GM21447 (cell line): Measurements from ENCODE around the gene CAV1.

Experiments used
- ATAC-seq: cut with Tn5 transposase; IDR thresholded peaks from one replicate; pipeline ENCODE4 v1.9.1; 2021; ENCODE audit not compliant: unreplicated experiment

CAV1 gene

DNA sequence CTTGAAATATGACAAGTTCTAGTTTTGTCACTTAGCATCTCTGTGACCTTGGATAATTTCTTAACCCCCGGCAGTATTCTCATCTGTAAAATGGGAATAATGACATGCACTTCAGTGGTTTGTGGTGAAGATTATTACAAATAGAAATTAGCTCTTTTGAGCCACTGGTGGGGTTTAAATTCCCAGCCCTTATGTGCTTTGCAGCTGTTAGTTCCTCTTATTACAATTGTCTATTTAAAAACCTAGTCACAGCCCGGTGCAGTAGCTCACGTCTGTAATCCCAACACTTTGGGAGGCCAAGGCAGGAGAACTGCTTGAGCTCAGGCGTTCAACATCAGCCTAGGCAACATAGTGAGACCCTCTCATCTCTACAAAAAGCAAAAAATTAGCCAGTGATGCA is 30.1 kb downstream of the CAV1 start:
- no peak for ATAC-seq

GRCh38 chr7:116557066-116557585 is 32.3 kb downstream of the CAV1 start:
- ATAC-seq, result no peak

GRCh38 chr7:116557901-116558300 is 33.1 kb downstream of the CAV1 start:
- no peak for ATAC-seq

- no peak for ATAC-seq
Measured at GRCh38 chr7:116560021-116560970, 35.5 kb downstream of the CAV1 start.

- no peak for ATAC-seq
Measured at GRCh38 chr7:116561697-116562483, 37.1 kb downstream of the CAV1 start.

GRCh38 chr7:116562529-116563121 is 37.8 kb downstream of the CAV1 start:
- no peak for ATAC-seq

DNA sequence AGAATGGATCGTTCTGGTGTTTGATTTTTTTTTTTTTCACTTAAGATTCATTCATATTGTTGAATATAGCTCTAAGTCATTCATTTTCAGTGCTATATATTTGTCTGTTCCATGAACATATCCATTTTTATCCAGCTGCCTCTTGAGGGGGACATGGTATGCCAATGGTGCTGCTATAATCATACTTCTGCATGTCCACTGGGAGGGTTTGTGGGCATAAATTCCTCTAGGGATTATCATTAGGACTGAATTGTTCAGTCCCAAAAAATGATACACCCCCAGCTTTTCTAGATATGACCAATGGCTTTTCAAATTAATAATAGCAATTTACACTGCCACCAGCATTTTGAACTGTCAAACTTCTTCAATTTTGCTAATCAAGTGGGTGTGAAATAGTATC is 41.1 kb downstream of the CAV1 start:
- ATAC-seq, result no peak

GRCh38 chr7:116566666-116567065 is 41.8 kb downstream of the CAV1 start:
- no peak for ATAC-seq

- ATAC-seq, result no peak
Measured at GRCh38 chr7:116569737-116570136, 44.9 kb downstream of the CAV1 start.

DNA sequence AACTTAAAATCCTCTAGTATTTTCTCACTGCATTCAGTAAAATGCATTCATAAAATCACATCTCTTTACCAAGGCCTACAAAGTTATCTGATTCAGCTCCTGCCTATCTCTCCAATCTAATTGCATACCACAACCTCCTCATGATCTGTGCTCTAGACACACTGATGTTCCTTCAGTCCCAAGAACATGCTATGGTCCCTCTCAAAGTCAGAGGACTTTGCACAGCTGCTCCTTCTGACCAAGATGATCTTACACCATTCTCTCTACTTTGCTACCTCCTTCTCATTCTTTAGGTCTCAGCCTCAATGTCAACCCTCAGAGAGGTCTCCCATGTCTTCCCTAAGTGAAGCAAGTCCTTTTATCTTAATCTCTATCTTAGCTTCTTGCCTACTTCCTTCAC is 45.5 kb downstream of the CAV1 start:
- ATAC-seq, result no peak

DNA sequence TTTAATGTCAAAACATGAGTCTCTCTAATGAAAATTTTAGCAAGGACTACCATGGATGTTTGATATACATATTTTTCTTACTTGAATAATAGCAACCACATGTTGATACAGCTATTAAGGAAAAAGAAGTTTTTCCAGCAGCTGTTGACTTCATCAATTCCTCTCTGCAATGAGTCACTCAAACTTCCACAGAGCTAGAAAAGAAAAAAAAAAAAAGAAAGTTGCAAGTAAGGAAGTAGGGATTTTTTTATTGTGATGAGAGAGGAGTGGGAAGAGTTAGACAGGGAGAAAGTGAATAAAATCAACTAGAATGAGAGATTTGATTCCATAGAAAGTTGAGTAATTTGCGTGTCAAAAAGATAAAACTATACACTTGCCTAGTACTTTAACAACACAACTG is 46.2 kb downstream of the CAV1 start:
- no peak for ATAC-seq

DNA sequence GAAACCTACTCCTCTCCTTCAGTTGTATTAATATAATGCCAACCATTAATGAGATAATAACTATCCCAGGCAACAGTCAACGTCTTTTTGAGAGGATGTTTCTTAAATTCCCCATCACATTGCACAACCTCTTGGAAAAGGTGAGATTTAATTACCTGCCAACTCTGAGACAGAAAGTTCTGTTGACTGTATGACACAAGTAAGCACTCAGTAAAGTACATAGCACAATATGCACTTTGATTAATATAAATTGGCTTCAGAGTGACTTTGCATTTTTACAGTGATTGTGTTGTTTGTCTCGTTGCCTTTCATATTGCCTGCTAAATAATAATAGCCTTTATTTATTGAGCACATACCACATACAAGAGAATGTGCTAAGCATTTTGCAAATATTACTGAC is 46.7 kb downstream of the CAV1 start:
- no peak for ATAC-seq

GRCh38 chr7:116572036-116572435 is 47.2 kb downstream of the CAV1 start:
- ATAC-seq, result no peak

DNA sequence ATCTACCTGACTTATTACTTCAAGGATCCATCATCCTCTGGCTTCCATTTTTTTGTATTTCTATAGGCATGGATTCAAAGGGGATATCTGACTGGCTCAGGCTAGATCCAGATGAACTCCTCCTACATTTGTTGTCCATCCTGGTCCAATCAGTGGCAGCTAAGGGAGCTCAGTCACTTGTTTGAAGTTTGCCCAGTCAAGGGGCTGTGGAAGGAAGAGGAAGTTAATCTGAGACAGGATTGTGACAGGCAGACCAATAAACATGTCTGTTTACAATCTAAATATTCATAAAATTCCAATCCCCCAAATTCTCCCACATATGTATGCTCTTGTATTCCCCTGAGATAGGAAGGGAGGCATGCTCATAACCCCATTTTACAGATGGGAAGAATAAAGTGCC is 48.7 kb downstream of the CAV1 start:
- no peak for ATAC-seq

DNA sequence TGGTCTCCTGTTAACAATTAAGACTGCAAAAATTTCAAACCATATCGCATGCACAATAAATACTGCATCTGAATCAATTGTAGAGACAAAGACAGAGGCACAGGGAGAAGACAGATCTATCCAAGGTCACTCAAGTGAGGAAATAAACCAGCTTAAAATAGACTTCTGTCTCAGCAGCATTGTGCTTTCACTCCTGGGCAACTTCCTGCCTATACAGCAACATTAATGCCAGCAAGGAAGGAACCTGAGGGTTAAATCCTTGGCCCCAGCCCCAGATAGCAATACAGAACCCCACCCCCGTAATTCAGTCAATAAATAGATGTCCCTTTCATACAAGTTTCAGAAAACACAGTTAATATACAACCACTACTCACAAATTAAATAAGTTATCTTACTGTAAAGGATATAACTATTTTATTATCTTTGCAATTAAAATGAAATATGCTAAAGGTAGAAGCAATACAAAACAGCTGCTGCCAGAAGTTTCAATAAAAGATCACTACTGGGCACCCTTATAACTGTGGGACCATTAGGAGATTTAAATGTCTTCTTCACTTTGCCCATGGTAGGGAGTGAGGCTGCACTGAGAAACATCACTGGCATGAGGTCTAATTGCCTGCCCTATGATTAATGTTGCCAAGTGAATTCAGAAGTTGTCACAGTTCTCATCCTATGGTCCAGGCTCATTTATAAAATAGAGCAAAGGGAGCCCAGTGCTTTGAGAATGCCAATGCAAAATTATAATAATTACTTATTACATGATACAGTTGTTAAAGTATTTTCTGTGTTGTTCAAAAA is 49.4 kb downstream of the CAV1 start:
- peak; percentile 54 for ATAC-seq

DNA sequence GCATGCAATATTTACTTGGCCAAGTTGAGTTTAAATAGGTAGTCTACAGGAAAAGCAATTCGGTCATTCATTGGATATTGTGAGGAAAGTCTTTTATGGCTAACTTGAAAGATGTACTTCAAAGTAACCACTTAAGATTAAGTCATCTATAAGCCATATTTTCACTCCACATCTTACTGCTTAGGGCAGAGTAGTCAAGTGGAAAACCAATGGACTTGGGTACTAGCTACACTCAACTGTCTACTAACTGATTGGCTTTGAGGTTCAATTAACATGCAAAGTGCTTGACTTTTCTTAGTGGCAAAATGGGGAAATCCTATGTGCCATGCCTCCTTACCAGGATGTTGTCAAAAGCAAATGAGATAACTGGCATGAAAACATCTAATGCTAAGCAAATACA is 51.0 kb downstream of the CAV1 start:
- ATAC-seq, result no peak

DNA sequence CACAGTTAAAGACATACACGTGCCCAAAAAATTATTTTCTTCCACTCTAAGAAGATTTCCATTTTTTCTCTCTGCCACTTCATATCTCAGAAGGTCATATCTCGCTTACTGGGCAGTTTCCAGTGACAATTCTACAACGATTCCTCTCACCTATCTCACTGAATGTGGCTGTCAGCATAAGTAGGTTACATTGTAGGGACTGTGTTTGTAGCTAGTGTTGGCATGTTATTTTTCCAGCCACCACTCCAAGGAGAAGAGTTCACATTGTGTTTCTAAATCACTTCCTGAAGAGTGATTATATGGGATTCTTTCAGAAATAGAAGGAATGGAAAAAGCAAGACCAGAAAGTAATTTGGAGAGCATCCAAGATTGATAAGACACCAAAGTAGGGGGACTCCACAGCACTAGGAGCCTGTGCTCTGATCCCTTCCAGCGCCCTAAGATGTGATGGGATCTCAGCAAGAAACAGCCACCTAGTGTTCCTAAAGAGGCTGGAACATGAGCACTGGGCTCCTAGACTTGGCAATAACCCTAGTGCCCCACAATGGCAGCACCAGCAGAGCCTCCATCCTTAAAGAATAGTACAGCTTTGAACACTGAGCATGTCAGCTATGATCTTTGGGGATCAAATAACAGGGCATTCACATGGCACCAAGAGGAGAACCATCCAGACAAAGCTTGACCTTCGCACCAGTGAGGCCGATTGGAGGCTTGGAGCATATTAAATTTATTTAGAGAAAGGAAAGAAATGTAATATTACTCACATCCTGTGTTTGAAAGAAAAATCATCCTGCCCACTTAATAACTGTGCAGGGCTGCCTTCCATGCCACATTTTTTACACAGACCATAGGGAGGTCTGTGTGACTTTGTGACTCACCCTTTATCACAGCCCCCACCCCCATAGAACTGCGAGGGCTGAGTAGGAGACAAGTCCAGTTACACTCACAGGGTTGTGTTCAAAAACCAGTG is 51.8 kb downstream of the CAV1 start:
- ATAC-seq, result peak; percentile 20

GRCh38 chr7:116577320-116577871 is 52.6 kb downstream of the CAV1 start:
- peak; percentile 67 for ATAC-seq

DNA sequence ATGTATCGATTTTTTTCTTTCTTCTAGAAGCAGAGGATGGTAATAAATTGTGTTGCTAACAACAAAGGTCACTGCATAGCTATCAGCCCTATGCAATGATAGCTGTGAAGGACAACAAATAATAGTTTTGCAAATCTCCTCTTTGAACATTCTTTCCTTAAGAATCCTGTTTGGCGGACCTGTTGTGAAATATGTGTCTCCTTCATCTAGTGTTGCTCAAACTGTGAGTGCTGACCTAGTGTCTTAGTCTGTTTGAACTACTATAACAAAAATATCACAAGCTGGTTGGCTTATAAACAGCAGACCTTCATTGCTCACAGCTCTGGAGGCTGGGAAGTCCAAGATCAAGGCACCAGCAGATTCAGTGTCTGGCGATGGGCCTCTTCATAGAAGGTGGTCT is 53.7 kb downstream of the CAV1 start:
- ATAC-seq, result no peak
